GM19099 (cell line): Measurements from ENCODE around the gene BLOC1S3.

Source experiments
- POLR2A ChIP-seq: IDR thresholded peaks from 3 replicates; pipeline ENCODE4 v1.6.1; 2011; ENCODE audit warnings: low read depth; ENCODE audit not compliant: insufficient read length; ENCODE audit errors: extremely low read depth

BLOC1S3 gene

DNA sequence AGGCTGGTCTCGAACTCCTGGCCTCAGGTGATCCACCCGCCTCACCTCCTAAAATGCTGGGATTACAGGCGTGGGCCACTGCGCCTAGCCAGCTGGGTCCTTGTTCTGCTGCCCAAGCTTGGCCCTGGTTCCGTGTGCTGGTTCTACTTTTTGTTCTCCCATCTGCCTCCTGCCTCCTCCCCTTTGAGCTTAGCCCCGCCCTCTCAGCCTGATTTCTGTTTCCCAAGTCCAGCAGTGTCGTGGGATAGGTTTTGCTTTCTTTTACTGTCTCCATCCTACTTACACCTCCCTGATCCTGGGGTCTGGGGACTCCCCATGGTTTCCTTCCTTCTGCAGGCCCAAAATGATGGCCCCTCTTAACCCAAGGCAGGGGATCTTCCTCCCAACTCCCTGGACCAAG lies 2.4 kb downstream of the BLOC1S3 start:
- TF ChIP-seq POLR2A: no peak

DNA sequence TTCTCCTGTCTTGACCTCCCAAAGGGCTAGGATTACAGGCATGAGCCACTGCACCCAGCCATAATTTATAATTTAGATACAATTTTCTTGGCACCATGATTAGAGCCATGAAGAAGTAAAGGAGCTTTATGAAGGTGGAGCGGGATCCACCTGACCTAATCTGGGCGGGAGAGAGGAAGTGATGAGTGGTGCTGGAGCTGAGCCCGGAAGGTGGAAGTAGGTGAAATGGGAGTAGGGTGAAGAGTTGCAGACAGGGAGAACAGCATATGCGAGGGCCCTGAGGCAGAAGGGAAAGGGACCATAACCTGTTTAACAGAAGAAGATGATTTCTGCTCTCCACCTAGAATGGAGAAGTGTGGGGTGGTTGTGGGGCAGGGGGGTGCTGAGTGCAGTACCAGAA lies 4.2 kb downstream of the BLOC1S3 start:
- no peak for TF ChIP-seq POLR2A

DNA sequence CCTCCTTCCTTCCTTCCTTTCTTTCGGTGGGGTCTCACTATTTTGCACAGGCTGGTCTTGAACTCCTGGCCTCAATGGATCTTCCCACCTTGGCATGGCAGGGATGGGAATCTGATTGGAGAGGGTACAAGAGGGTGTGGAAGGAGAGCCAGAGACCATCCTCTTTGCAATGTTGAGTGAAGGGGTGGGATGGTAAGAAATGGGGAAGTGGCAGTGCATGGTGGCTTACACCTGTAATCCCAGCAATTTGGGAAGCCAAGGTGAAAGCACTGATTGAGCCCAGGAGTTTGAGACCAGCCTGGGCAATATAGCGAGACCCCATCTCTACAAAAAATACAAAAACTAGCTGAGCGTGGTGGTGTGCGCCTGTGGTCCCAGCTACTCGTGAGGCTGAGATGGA lies 5.5 kb downstream of the BLOC1S3 start:
- TF ChIP-seq POLR2A: no peak

DNA sequence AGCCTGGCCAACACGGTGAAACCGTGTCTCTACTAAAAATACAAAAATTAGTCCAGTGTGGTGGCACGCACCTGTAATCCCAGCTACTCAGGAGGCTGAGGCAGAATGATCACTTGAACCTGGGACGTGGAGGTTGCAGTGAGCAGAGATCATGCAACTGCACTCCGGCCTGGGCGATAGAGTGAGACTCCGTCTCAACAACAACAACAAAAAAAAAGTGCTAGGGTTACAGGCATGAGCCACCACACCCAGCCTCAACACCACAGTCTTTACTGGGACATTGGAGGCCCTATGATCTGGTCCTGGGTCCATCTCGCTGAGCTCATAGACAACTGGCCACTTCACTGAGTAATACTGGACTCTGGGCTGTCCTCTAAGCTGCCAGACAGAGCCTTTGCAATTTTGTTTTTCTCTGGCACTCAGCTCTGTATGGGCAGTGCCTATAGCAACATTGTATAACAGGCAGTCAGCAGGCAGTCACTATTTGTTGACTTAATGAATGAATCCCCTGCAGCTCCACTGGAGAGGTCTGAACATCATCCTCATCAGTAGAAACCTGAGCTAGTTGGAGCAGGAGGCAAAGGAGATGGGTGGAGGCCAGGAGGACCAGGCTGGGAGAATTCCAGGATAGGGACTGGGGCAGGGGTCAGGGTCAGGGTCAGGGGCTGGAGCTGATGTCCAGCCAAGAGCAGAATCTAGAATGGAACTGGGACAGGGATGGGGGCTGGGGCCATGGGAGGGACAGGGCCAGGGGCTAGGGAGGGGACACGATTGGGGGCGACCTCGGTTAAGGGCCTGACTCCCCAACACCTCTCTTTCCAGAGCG lies 8.1 kb downstream of the BLOC1S3 start:
- TF ChIP-seq POLR2A: no peak

DNA sequence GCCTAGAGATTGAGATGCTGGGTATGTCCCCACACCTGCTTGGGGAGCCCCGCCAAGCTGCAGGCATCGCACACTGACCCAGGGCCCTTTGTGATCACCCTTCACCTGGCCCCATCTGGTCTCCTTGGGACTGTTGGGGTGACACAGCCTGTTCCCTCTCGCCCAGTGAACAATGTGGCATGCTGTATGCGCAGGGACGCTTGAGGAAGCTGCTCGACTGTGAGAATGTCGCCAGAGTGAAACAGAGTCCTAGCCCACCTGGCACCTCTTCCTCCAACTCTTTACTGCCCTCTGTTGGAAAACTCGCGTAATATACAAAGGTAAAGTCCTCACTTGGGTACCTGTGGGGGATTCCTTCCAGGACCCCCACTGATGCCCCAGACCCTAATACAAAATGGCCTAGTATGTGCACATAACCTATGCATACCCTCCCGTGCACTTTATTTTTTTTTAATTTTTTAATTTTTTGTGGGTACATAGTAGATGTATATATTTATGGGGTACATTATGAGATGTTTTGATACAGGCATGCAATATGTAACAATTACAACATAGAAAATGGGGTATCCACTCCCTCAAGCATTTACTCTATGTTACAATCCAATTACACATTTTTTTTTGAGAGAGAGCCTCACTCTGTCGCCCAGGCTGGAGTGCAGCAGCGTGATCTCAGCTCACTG lies 9.0 kb downstream of the BLOC1S3 start:
- no peak for TF ChIP-seq POLR2A

DNA sequence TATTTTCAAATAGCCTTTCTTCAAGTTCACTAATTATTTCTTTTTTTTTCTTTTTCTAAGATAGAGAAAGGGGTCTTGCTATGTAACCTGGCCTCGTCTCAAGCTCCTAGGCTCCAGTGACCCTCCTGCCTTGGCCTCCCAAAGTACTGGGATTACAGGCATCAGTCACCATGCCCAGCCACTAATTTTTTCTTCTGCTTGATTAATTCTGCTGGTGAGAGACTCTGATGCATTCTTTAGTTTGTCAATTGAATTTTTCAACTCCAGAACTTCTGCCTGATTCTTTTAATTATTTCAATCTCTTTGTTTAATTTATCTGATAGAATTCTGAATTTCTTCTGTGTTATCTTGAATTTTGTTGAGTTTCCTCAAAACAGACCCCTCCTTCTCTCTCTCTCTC lies 11.4 kb downstream of the BLOC1S3 start:
- no peak for TF ChIP-seq POLR2A

DNA sequence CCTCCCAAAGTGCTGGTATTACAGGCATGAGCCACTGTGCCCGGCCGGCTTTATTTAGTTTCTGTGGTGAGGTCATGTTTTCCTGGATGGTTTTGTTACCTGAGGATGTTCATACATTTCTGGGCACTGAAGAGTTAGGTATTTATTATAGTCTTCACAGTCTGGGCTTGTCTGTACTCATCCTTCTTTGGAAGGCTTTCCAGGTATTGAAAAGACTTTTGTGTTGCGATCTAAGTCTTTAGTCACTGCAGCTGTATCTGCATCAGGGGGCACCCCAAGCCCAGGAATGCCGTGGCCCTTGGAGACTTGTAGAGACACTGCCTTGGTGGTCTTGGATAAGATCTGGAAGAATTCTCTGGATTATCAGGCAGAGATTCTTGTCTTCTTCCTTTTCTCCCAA lies 12.8 kb downstream of the BLOC1S3 start:
- TF ChIP-seq POLR2A: no peak

DNA sequence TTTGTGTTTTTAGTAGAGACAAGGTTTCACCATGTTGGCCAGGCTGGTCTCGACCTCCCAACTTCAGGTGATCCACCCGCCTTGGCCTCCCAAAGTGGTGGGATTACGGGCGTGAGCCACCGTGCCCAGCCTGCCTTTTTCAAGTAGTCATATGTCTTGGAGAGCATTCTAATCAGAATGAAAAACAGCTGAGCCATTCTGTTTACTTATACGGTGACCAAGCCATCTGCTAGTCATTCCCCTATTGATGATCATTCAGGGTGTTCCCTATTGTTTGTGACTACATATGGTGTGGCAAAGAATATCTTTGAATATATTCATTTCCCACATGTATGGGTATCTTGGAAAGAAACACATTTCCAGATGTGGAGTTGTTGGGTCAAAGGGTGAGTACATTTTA lies 17.2 kb downstream of the BLOC1S3 start:
- TF ChIP-seq POLR2A: no peak

DNA sequence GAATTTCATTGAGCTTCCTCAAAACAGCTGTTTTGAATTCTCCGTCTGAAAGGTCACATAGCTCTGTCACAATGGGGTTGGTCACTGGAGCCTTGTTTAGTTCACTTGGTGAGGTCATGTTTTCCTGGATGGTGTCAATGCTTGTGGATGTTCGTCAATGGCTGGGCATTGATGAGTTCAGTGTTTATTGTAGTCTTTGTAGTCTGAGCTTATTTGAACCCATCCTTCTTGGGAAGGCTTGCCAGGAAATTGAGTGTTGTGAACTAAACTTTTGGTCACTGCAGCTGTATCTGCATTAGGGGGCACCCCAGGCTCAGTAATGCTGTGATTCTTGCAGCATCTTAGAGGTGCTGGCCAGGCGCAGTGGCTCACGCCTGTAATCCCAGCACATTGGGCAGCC lies 22.0 kb downstream of the BLOC1S3 start:
- no peak for TF ChIP-seq POLR2A

DNA sequence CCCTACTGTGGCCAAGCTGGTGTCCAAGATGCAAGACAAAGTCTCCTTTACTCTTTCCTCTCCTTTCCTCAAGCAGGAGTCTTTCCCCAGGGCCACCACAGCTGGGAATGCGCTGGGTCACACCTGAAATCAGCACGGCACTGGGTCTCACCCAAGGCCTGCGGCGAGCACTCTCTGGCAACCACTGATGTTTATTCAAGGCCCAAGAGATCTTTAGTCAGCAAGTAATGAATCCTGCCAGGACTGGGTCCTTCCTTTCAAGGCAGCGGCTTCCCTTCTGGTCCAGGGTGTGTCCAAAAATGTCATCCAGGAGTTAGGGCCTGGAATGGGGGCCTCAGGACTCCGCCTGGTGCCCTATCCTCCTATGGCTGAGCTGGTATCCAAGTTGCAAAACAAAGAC lies 24.1 kb downstream of the BLOC1S3 start:
- no peak for TF ChIP-seq POLR2A

DNA sequence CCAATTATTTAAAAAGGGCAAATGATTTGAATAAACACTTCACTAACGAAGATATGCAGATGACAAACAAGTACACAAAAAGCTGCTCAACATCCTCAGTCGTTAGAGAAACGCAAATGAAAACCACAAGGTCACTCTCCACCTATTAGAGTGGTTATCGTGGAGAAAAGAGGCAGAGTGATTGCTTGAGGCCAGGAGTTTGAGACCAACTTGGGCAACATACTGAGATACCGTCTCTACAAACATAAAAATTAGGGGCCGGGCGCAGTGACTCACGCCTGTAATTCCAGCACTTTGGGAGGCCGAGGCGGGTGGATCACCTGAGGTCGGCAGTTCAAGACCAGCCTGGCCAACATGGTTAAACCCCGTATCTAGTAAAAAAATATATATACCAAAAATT lies 27.2 kb downstream of the BLOC1S3 start:
- no peak for TF ChIP-seq POLR2A

DNA sequence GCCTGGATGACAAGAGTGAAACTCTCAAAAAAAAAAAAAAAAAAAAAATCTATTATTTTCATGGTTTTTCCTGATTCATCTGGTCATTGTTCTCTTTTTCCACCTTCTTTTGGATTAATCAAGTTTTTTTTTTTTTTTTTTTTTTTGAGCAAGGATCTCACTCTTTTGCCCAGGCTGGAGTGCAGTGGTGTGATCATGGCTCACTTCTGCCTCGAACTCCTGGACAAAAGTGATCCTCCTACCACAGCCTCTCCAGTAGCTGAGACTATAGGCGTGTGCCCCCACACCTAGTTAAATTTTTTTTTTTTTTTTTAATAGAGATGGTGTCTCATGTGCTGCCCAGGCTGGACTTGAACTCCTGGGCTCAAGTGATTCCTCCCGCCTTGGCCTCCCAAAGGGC lies 27.7 kb downstream of the BLOC1S3 start:
- TF ChIP-seq POLR2A: no peak

DNA sequence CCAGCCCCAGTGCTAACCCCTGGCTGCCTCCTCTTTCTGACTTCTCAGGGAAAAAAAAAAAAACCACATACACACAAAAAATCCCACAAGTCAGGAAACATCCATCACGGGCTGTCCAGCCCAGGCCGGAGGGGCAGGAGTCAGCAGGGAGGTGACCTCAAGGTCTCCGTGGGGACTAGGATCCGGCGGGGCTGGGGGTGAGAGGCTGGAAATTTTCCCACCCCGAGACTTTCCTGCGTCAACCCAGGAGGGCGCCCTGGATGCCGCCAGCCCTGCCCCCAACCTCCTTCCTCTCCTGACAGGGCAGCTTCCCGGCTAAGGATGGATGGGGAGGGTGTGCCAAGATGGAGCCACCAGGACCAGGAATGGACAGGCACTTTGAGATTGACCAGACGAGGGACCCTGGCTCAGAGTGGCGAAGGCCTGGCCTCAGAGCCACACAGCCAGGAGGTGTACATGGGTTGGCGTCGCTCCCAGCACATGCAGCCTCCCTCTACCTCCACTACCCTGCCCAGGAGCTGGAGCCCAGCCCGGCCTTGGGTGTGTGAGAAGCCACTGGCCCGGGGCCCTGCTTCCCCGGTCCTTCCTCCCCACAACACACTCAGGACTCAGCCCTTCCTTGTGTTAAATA lies 33.3 kb downstream of the BLOC1S3 start:
- TF ChIP-seq POLR2A: no peak

DNA sequence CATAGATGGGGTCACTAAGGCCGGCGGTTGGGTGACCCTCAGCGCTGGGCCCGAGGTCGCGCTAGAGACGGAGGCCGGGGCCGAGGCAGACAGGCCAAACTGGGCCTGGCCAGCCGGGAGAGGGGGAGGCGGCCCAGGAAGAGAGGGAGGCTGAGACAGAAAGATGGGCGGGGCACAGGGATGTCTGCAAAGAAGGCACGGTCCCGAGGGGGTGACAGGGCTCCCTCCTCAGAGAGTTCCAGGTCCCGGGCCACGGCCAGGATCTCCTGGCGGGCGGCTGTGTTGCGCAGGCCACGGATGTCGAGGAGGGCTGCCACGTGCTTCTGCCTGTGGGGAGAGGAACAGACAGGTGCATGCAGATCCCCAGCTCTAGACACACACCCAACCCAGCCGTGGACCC lies 34.4 kb downstream of the BLOC1S3 start:
- TF ChIP-seq POLR2A: no peak

DNA sequence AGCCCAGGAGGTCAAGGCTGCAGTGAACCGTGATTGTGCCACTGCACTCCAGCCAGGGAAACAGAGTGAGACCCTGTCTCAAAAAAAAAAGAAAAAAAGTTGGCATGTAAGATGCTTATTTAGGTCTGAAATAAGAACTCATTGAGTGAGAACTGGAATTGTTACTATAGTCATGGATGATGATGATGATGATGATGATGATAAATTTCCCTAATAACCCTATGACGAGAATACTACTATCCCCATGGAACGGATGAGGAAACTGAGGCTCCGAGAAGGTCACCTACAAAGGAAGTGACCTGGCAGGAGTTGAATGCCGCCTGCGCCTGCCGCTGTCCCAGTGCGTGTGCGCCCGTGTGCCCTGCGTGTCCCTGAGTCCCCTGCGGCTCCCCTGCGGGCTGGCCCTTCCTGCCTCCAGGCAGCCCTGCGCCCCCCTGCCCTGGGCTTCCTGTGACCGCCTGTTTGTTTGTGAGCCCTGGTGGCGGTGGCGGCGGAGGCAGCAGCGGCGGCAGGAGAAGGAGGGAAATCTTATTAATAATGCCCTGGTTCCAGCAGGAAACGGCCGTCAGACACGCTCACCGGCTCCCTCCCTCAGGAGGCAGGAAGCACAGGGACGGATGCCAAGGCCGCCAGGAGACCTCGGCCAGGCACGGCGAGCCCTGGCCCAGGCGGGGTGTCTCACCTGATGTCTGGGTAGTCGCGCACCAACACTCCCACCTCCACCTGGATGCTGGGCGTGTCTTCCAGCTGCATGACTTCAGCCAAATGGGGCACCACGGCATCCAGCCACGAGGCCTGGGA lies 37.0 kb downstream of the BLOC1S3 start:
- no peak for TF ChIP-seq POLR2A

DNA sequence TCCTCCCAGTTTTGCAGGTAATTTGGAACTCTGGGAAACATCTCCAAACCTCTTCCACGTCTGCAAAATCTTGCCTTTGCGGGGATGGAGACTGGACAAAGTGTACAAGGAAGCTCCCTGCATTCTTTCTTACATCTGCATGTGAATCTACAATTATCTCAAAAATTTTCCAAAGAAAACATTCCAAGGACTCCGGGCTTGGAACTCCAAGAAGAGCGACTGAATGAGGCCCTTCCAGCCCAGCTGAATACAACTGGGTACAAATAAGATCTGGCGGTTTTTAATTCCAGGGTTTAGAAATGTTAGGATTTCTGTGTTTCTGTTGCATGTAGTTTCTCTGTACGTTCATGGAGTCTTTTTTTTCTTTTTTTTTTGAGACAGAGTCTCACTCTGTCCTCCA lies 38.1 kb downstream of the BLOC1S3 start:
- TF ChIP-seq POLR2A: no peak
